ENCODE results near the gene STARD5. TPM values are rescaled to one million over a fixed set of nuclear protein-coding genes. Genes with fewer than 3 reads are reported as not detected.

STARD5 gene
- total RNA-seq, 1 experiment from 2014 or later: 1.9 TPM

DNA sequence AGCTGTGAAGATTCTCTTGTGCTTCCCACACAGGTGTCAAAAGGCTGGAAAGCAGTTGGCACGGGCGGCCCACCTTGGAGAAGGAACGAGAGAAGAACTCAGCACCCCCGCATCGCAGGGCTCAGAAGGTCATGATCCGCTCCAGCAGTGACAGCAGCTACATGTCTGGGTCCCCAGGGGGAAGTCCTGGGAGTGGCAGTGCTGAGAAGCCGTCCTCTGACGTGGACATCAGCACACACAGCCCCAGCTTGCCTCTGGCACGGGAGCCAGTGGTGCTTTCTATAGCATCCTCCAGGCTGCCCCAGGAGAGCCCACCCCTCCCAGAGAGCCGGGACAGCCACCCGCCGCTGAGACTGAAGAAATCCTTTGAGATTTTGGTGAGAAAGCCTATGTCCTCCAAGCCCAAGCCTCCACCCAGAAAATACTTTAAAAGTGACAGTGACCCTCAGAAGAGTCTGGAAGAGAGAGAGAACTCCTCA, 31.4 kb downstream of the STARD5 start:
- Mint-ChIP-seq H3K27me3 (ENCODE audit: unreplicated experiment) (peaks cover 89% of the 10 kb centered on the region), H3K4me3 (ENCODE audit: low read depth, unreplicated experiment) (no peak overlapping the region), H3K27ac (ENCODE audit: unreplicated experiment) (no peak overlapping the region), H3K4me1 (ENCODE audit: low read depth, unreplicated experiment) (peaks cover 7% of the 10 kb centered on the region), H3K36me3 (ENCODE audit: insufficient read depth, unreplicated experiment) (no peaks in the 10 kb centered on the region), H3K9me3 (ENCODE audit: low read depth, unreplicated experiment) (no peaks in the 10 kb centered on the region)
- intact Hi-C loops (cut with micrococcal nuclease; ENCODE audit: unreplicated experiment): no loop called here
- no TSS peak for BruUV-seq (replicated peaks)
- no peak for DNase-seq
- CTCF ChIA-PET: interaction anchor here (1.0 to 1.1 kb wide), 2 partner anchors 17 to 26 kb away, joined by 3 read pairs; no protein-coding TSS in a partner anchor
- TF ChIP-seq, protein P1, sequence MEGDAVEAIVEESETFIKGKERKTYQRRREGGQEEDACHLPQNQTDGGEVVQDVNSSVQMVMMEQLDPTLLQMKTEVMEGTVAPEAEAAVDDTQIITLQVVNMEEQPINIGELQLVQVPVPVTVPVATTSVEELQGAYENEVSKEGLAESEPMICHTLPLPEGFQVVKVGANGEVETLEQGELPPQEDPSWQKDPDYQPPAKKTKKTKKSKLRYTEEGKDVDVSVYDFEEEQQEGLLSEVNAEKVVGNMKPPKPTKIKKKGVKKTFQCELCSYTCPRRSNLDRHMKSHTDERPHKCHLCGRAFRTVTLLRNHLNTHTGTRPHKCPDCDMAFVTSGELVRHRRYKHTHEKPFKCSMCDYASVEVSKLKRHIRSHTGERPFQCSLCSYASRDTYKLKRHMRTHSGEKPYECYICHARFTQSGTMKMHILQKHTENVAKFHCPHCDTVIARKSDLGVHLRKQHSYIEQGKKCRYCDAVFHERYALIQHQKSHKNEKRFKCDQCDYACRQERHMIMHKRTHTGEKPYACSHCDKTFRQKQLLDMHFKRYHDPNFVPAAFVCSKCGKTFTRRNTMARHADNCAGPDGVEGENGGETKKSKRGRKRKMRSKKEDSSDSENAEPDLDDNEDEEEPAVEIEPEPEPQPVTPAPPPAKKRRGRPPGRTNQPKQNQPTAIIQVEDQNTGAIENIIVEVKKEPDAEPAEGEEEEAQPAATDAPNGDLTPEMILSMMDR (IDR thresholded peaks at IDR 0.05; ENCODE audit: unreplicated experiment): no peak

DNA sequence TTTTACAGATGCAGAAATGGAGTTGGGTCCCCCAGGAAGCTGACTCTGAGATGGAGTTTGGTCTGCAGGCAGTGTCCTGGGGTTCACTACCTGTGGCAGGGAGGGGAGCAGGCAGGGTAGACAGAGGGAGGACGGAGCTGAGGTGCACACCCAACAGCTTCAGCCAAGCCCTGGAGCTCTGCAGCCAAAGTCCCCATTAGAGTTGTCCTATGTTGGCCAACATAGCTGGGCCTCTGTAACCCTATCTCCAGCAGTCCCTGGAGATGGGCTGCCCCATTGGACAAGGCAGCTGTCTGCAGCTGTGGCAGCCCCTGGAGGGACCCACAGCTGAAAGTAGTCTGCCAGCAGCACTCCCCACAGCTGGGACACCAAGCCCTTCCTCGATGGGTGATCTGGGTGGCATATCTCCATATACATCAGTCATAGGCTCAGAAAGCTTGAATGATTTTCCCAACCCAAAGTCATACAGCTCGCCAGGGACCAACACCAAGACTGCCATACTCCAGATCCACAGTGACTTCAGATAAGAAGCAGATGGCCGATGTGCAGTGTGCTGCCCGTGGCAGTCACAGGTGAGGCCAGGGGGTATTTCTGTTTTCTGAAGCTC, 31.9 kb downstream of the STARD5 start:
- Mint-ChIP-seq H3K9me3 (ENCODE audit: low read depth, unreplicated experiment) (no peaks in the 10 kb centered on the region), H3K27me3 (ENCODE audit: unreplicated experiment) (peaks cover 89% of the 10 kb centered on the region), H3K27ac (ENCODE audit: unreplicated experiment) (no peak overlapping the region), H3K36me3 (ENCODE audit: insufficient read depth, unreplicated experiment) (no peaks in the 10 kb centered on the region), H3K4me3 (ENCODE audit: low read depth, unreplicated experiment) (no peak overlapping the region), H3K4me1 (ENCODE audit: low read depth, unreplicated experiment) (peaks cover 2% of the 10 kb centered on the region)
- no peak for DNase-seq
- CTCF ChIA-PET: interaction anchor here (1.0 to 1.1 kb wide), 2 partner anchors 17 to 26 kb away, joined by 3 read pairs; no protein-coding TSS in a partner anchor
- intact Hi-C loops (cut with micrococcal nuclease; ENCODE audit: unreplicated experiment): no loop called here
- no TSS peak for BruUV-seq (replicated peaks)
- TF ChIP-seq, protein P1 (IDR thresholded peaks at IDR 0.05; ENCODE audit: unreplicated experiment): no peak

DNA sequence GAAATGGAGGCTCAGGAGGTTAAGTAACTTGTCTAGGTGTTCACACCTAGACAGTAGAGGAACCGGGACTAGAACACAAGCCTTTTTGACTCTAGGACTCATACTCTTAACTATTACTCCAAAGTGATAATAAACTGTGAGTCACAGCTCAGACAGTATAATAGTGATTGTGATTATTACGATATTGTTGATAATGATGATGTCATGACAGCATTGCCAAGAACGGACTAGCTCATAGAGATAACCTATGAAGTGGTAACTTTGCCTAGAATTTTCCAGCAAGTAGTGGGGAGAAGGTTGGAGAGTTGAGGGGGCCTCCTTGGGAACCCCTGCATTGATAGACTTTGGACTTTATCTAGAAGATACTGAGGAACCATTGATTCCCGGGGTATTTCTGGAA, 34.0 kb downstream of the STARD5 start:
- intact Hi-C loops (cut with micrococcal nuclease; ENCODE audit: unreplicated experiment): no loop called here
- no peak overlapping the region for H3K4me3 Mint-ChIP-seq (ENCODE audit: low read depth, unreplicated experiment)
- TF ChIP-seq, protein P1 (IDR thresholded peaks at IDR 0.05; ENCODE audit: unreplicated experiment): no peak
- no peaks in the 10 kb centered on the region for H3K36me3 Mint-ChIP-seq (ENCODE audit: insufficient read depth, unreplicated experiment)
- no peaks in the 10 kb centered on the region for H3K4me1 Mint-ChIP-seq (ENCODE audit: low read depth, unreplicated experiment)
- no TSS peak for BruUV-seq (replicated peaks)
- H3K27ac Mint-ChIP-seq (ENCODE audit: unreplicated experiment): no peak overlapping the region
- peaks cover 90% of the 10 kb centered on the region for H3K27me3 Mint-ChIP-seq (ENCODE audit: unreplicated experiment)
- CTCF ChIA-PET: no interaction called here
- DNase-seq: no peak
- no peaks in the 10 kb centered on the region for H3K9me3 Mint-ChIP-seq (ENCODE audit: low read depth, unreplicated experiment)

DNA sequence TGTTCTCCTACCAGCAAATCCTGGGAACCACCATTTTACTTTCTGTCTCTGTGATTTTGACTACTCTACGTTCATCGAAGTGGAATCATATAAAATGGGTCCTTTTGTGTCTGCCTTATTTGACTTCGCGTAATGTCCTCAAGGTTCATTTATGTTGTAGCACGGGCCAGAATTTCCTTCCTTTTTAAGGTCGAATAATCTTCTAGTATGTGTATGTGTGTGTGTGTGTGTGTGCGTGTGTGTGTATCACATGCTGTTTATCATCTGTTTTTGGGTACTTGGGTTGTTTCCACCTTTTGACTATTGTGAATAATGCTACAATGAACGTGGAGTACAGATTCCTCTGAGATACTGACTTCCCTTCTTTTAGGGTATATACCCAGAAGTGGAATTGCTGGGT, 35.3 kb downstream of the STARD5 start:
- intact Hi-C loops (cut with micrococcal nuclease; ENCODE audit: unreplicated experiment): no loop called here
- CTCF ChIA-PET: no interaction called here
- Mint-ChIP-seq H3K9me3 (ENCODE audit: low read depth, unreplicated experiment) (no peaks in the 10 kb centered on the region), H3K36me3 (ENCODE audit: insufficient read depth, unreplicated experiment) (no peaks in the 10 kb centered on the region), H3K4me3 (ENCODE audit: low read depth, unreplicated experiment) (no peak overlapping the region), H3K27ac (ENCODE audit: unreplicated experiment) (no peak overlapping the region), H3K27me3 (ENCODE audit: unreplicated experiment) (peaks cover 84% of the 10 kb centered on the region), H3K4me1 (ENCODE audit: low read depth, unreplicated experiment) (no peaks in the 10 kb centered on the region)
- TF ChIP-seq, protein P1 (IDR thresholded peaks at IDR 0.05; ENCODE audit: unreplicated experiment): no peak
- DNase-seq: no peak
- BruUV-seq (replicated peaks): no TSS peak

Data from Calu3 (cell line).